EL (cell line): ENCODE data around the gene MZT1.

ENCODE experiments used
- DNase-seq: peaks from one replicate; pipeline ENCODE4 v3.0.0-alpha.2; 2016

Gene MZT1

DNA sequence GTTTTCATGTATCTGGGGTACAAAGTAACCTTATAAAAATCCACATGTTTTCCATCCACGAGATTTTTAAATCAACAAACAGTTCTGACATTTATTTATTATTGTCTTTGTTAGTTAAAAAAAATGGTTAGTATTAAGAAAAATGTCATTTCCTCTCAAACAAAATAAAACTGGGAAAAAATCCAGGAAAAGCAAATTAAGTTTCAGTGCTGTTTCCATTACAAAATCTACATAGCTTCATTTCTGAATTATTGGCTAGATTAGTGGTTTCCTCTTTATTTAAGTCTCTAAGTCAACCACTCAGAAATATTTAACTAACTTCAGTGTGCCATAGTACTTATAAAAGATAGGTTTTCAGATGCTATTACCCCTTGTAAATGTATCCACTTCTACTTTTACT, 49.1 kb downstream of the MZT1 start:
- no peak for DNase-seq

DNA sequence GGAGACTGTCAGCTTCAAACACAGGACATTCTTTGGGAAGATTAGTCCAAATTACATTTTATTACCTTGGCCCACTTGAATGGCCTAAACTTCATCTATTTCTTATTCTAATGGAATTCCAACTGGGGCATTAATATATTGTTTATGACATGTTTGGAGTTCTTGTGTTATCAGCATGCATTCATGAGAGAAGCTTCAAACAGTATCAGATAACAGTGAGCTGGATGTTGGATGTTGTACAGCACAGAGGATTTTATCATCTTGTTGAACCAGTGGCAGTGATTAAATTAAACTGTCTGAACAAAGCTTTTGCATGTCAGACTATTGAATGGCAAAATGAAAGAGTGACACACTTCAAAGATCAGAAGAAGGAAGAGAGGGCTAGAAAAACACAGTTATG, 50.0 kb downstream of the MZT1 start:
- no peak for DNase-seq

DNA sequence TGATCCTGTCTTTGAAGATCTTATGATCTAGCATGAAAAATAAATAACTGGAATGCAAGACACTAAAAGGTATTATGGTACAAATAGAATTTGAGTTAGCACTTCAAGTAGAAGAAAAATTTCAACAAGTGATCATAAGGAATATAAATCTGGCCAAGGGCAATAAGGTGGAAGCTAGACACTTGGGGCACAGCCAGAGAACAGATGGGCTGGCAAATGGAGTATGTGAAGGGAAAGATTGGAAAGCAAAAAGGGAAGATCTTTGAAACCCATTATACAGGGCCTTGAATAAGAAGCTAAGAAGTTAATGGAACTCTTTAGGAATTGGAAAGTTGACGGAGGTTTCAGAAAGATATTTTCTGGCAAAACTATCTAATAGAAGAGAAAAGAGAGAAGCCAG, 61.0 kb downstream of the MZT1 start:
- no peak for DNase-seq

DNA sequence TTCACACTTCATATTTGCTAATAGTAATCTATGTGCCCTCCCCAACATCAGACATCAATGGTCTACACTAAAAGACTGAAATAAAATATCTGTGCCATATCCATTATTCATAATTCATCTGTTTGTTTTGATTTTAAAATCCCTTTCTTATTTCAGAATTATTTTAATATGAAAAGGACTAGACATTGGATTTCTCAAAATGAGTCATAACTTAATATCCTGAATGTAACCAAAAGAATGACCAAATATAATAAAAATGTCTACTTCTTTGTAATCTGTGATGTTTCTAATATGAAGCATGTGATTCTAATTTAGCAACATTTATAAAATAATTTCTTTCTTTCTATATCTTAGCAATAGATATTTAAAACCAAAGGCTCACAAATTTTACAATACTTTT, 64.9 kb downstream of the MZT1 start:
- DNase-seq = no peak
